K562 (cell line): ENCODE data around the gene USP10. TPM values are rescaled to one million over a fixed set of nuclear protein-coding genes. Genes with fewer than 3 reads are reported as not detected.

ENCODE experiments used
- BRCA1 ChIP-seq, 2 experiments: fragments of 450-650 bp in 1 of 2; sonication (generic) in 1 of 2; formaldehyde crosslinking in 1 of 2; IDR thresholded peaks; 2 replicates each; pipeline versions ENCODE4 v1.5.0 to v1.6.1; 2017 to 2020; ENCODE audit warnings: mild to moderate bottlenecking in 1 of 2, missing genetic modification reagents in 1 of 2
- CBX1 ChIP-seq: sonication (generic); IDR thresholded peaks from 2 replicates; pipeline ENCODE4 v1.6.1; 2016; ENCODE audit warnings: antibody characterized with exemption, low read depth, mild to moderate bottlenecking
- CCNT2 ChIP-seq: IDR thresholded peaks from 2 replicates; pipeline ENCODE4 v1.6.1; 2011; ENCODE audit warnings: borderline replicate concordance, low read depth, mild to moderate bottlenecking, moderate library complexity, mixed read lengths, low read length; ENCODE audit not compliant: insufficient read length; ENCODE audit errors: extremely low read depth
- CHD4 ChIP-seq: fragments of 200-600 bp; sonication (generic); IDR thresholded peaks from 3 replicates; pipeline ENCODE4 v1.6.1; 2012; ENCODE audit warnings: low read depth, mild to moderate bottlenecking, mixed read lengths, low read length, inconsistent platforms; ENCODE audit not compliant: insufficient read depth, insufficient replicate concordance, poor library complexity, severe bottlenecking
- FOXJ2 ChIP-seq: fragments of 200-800 bp; sonication (Bioruptor generic); IDR thresholded peaks from 2 replicates; pipeline ENCODE4 v1.6.1; 2016; ENCODE audit warnings: missing genetic modification characterization, missing compliant biosample characterization
- GTF2F1 ChIP-seq: IDR thresholded peaks from 2 replicates; pipeline ENCODE4 v1.6.1; 2011; ENCODE audit warnings: low read depth, low read length, improper control_type of control experiment
- HMGN3 ChIP-seq: IDR thresholded peaks from 2 replicates; pipeline ENCODE4 v1.6.1; 2011; ENCODE audit warnings: borderline replicate concordance, low read depth, mild to moderate bottlenecking, mixed read lengths, low read length; ENCODE audit not compliant: insufficient read length; ENCODE audit errors: extremely low read depth
- KDM2B ChIP-seq: fragments of 250-450 bp; sonication (Bioruptor Pico); IDR thresholded peaks from 2 replicates; pipeline ENCODE4 v1.8.0; 2021; ENCODE audit warnings: mild to moderate bottlenecking, moderate library complexity
- MCM3 ChIP-seq: fragments of 450-650 bp; IDR thresholded peaks from 2 replicates; pipeline ENCODE4 v1.6.1; 2016
- NFIC ChIP-seq: fragments of 450-650 bp; IDR thresholded peaks from 2 replicates; pipeline ENCODE4 v1.6.1; 2017; ENCODE audit warnings: mild to moderate bottlenecking, inconsistent platforms
- XRCC4 ChIP-seq: IDR thresholded peaks from one replicate; pipeline ENCODE4 v1.6.1; 2011; ENCODE audit not compliant: insufficient read depth, insufficient read length; ENCODE audit errors: extremely low read depth
- ZNF121 ChIP-seq: sonication (generic); formaldehyde crosslinking; conservative IDR thresholded peaks from 2 replicates; pipeline ENCODE4 v1.8.0; 2022; ENCODE audit warnings: missing genetic modification reagents
- ZNF717 ChIP-seq: fragments of 250-450 bp; sonication (Bioruptor Pico); IDR thresholded peaks from 2 replicates; pipeline ENCODE4 v1.5.0; 2021
- ZZZ3 ChIP-seq: fragments of 450-650 bp; IDR thresholded peaks from 2 replicates; pipeline ENCODE4 v1.6.1; 2016; ENCODE audit warnings: antibody characterized with exemption, mild to moderate bottlenecking, moderate library complexity
- polyA plus RNA-seq, 8 experiments: library from polyadenylated mRNA; depleted of rRNA in 4 of 8; stranded (reverse) in 5 of 8; unstranded in 3 of 8; fragments of >200 nt; fragmentation: Nextera tagmentation in 2 of 8; fragmentation: Illumina TruSeq in 1 of 8; extraction: Ambion mirVana in 2 of 8; extraction: Trizol in 1 of 8; gene quantifications; 2 replicates each; pipeline versions ENCODE4 v1.2.1 to v1.2.3, GENCODE V29; 2011 to 2014; ENCODE audit warnings: inconsistent platforms in 1 of 8, missing spikeins in 1 of 8
- total RNA-seq, 7 experiments: library from RNA; depleted of rRNA in 6 of 7; stranded (reverse); fragments of >200 nt in 6 of 7; fragmentation: Illumina TruSeq in 2 of 7; extraction: Trizol in 2 of 7; gene quantifications; 2 replicates each; pipeline versions ENCODE4 v1.2.1 to v1.2.3, GENCODE V29; 2011 to 2021; ENCODE audit warnings: low replicate concordance in 1 of 7
- TF ChIP-seq, protein P1 (sequence below): fragments of 250-450 bp; sonication (Bioruptor Pico); IDR thresholded peaks from 2 replicates; pipeline ENCODE4 v1.8.0; 2022; ENCODE audit warnings: moderate library complexity, mild to moderate bottlenecking, inconsistent platforms
- TF ChIP-seq, protein P2 (sequence below): sonication (generic); formaldehyde crosslinking; IDR thresholded peaks from 2 replicates; pipeline ENCODE4 v1.8.0; 2022; ENCODE audit warnings: mild to moderate bottlenecking, missing genetic modification reagents
- TF ChIP-seq, protein P3 (sequence below): fragments of 450-650 bp; IDR thresholded peaks from 2 replicates; pipeline ENCODE4 v1.6.1; 2016; ENCODE audit warnings: missing biosample characterization, missing genetic modification characterization
- TF ChIP-seq, protein P4 (sequence below): IDR thresholded peaks from 2 replicates; pipeline ENCODE4 v1.6.1; 2016; ENCODE audit warnings: missing genetic modification characterization, missing compliant biosample characterization

The USP10 gene
- total and polyA plus RNA-seq, 9 of the 15 experiments (the other 6 are each of a cell fraction or from before 2014, with no cell fraction given), result 61.7 to 197 (median 116) TPM

DNA sequence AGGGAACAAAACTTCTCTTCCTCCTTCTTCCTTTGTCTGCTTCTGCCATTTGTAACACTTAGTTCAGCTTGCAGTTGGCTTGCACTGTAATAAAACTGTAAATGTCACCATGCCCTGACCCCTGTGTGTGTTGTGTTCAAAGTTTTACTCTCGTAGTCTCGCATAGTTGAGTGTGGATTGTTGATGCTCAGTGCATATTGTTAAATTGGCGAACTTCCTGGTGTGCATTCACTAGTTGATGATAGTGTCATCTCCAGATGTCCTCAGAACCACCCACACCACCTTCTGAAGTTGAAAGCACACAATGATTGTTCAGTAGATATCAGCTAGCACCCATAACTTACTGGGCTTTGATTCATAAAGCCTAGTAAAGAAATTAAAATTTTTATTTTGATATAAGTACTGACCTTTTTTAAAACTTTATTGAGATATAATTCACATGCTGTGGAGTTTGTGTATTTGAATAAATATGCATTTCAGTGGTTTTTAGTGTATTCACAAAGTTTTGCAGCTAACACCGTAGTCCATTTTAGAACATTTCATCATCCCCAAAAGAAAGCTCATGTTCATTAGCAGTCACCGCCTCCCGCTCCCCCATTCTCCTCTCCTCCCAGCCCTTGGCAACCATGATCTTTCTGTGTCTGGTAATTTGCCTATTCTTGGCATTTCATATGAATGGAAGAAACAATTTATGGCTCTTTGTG is 25.0 kb downstream of the USP10 start (continued):
- TF ChIP-seq, protein P1, sequence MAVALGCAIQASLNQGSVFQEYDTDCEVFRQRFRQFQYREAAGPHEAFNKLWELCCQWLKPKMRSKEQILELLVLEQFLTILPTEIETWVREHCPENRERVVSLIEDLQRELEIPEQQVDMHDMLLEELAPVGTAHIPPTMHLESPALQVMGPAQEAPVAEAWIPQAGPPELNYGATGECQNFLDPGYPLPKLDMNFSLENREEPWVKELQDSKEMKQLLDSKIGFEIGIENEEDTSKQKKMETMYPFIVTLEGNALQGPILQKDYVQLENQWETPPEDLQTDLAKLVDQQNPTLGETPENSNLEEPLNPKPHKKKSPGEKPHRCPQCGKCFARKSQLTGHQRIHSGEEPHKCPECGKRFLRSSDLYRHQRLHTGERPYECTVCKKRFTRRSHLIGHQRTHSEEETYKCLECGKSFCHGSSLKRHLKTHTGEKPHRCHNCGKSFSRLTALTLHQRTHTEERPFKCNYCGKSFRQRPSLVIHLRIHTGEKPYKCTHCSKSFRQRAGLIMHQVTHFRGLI (CRISPR knock-in tag), result no peak
- no peak for TF ChIP-seq BRCA1 (IDR thresholded peaks at IDR 0.05)
- TF ChIP-seq BRCA1 (CRISPR knock-in tag; IDR thresholded peaks at IDR 0.05), result no peak
- TF ChIP-seq, protein P2, sequence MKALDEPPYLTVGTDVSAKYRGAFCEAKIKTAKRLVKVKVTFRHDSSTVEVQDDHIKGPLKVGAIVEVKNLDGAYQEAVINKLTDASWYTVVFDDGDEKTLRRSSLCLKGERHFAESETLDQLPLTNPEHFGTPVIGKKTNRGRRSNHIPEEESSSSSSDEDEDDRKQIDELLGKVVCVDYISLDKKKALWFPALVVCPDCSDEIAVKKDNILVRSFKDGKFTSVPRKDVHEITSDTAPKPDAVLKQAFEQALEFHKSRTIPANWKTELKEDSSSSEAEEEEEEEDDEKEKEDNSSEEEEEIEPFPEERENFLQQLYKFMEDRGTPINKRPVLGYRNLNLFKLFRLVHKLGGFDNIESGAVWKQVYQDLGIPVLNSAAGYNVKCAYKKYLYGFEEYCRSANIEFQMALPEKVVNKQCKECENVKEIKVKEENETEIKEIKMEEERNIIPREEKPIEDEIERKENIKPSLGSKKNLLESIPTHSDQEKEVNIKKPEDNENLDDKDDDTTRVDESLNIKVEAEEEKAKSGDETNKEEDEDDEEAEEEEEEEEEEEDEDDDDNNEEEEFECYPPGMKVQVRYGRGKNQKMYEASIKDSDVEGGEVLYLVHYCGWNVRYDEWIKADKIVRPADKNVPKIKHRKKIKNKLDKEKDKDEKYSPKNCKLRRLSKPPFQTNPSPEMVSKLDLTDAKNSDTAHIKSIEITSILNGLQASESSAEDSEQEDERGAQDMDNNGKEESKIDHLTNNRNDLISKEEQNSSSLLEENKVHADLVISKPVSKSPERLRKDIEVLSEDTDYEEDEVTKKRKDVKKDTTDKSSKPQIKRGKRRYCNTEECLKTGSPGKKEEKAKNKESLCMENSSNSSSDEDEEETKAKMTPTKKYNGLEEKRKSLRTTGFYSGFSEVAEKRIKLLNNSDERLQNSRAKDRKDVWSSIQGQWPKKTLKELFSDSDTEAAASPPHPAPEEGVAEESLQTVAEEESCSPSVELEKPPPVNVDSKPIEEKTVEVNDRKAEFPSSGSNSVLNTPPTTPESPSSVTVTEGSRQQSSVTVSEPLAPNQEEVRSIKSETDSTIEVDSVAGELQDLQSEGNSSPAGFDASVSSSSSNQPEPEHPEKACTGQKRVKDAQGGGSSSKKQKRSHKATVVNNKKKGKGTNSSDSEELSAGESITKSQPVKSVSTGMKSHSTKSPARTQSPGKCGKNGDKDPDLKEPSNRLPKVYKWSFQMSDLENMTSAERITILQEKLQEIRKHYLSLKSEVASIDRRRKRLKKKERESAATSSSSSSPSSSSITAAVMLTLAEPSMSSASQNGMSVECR (CRISPR knock-in tag), result no peak
- TF ChIP-seq KDM2B (CRISPR knock-in tag), result no peak
- TF ChIP-seq GTF2F1, result no peak
- no peak for TF ChIP-seq HMGN3
- TF ChIP-seq XRCC4, result no peak
- no peak for TF ChIP-seq FOXJ2
- no peak for TF ChIP-seq NFIC
- no peak for TF ChIP-seq MCM3
- no peak for TF ChIP-seq CBX1
- TF ChIP-seq, protein P3, sequence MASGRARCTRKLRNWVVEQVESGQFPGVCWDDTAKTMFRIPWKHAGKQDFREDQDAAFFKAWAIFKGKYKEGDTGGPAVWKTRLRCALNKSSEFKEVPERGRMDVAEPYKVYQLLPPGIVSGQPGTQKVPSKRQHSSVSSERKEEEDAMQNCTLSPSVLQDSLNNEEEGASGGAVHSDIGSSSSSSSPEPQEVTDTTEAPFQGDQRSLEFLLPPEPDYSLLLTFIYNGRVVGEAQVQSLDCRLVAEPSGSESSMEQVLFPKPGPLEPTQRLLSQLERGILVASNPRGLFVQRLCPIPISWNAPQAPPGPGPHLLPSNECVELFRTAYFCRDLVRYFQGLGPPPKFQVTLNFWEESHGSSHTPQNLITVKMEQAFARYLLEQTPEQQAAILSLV (tag), result no peak
- TF ChIP-seq, protein P4, sequence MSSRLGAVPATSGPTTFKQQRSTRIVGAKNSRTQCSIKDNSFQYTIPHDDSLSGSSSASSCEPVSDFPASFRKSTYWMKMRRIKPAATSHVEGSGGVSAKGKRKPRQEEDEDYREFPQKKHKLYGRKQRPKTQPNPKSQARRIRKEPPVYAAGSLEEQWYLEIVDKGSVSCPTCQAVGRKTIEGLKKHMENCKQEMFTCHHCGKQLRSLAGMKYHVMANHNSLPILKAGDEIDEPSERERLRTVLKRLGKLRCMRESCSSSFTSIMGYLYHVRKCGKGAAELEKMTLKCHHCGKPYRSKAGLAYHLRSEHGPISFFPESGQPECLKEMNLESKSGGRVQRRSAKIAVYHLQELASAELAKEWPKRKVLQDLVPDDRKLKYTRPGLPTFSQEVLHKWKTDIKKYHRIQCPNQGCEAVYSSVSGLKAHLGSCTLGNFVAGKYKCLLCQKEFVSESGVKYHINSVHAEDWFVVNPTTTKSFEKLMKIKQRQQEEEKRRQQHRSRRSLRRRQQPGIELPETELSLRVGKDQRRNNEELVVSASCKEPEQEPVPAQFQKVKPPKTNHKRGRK (tag), result no peak
- TF ChIP-seq ZNF121, result no peak
- TF ChIP-seq ZNF717 (CRISPR knock-in tag), result no peak
- TF ChIP-seq ZZZ3, result no peak
- TF ChIP-seq CCNT2, result no peak
- no peak for TF ChIP-seq CHD4
